GM12878 (cell line): ENCODE data around the gene PLEKHS1. TPM values are rescaled to one million over a fixed set of nuclear protein-coding genes. Genes with fewer than 3 reads are reported as not detected.
"Not testable (repeated sequence)": the region's sequence is repeated elsewhere in the genome, so short reads cannot be mapped to it uniquely, and the experiment has no call there.

Experiments
- ATAC-seq: fragments of 200-7000 bp; cut with Tn5 transposase; 3 replicates; pipeline ENCODE4 v1.9.1; 2020; ENCODE audit warnings: mild to moderate bottlenecking, moderate library complexity
- BruUV-seq: library from RNA; stranded (reverse); fragments of 400-500 nt; replicated peaks from 2 replicates; lab custom pipeline; 2021; lab: Mats Ljungman, UMichigan
- CTCF ChIA-PET: fragments of 300-600 bp; sonication (Branson Sonifier 250); formaldehyde crosslinking; extraction: SDS; loops from one replicate; lab custom pipeline; 2021; ENCODE audit warnings: inconsistent platforms; lab: Yijun Ruan, JAX
- POLR2A ChIA-PET: fragments of 350-600 bp; formaldehyde crosslinking; extraction: SDS; loops from one replicate; lab custom pipeline; 2021; ENCODE audit warnings: inconsistent platforms; lab: Charles Lee
- RAD21 ChIA-PET: fragments of 300-600 bp; sonication (Branson Sonifier 250); formaldehyde crosslinking; loops from one replicate; lab custom pipeline; 2023; ENCODE audit warnings: antibody characterized with exemption; ENCODE audit not compliant: unreplicated experiment; lab: Charles Lee
- SMC1A ChIA-PET: fragments of 300-600 bp; sonication (Branson Sonifier 250); formaldehyde crosslinking; loops from one replicate; lab custom pipeline; 2023; ENCODE audit not compliant: unreplicated experiment, uncharacterized antibody; lab: Charles Lee
- DNase-seq: peaks from one replicate; pipeline ENCODE4 v3.0.0-alpha.2; 2011; ENCODE audit warnings: low read depth, low spot score
- FAIRE-seq: peaks from 3 replicates; lab custom pipeline; 2011; peaks lifted over from hg19 to GRCh38; lab: Jason Lieb, UNC
- H2AFZ ChIP-seq: 2 replicates; pipeline ENCODE4 v1.6.0; 2011; ENCODE audit warnings: low read depth, low read length, control low read depth; ENCODE audit not compliant: control insufficient read depth
- H3K27ac ChIP-seq: 2 replicates; pipeline ENCODE4 v1.5.1; 2011; ENCODE audit warnings: control low read depth; ENCODE audit not compliant: control insufficient read depth, insufficient read depth
- H3K27me3 ChIP-seq, 2 experiments: replicated peaks in 1 of 2; 2 replicates each; pipeline versions ENCODE4 v1.6.0 to v1.6.1; 2011; ENCODE audit warnings: low read length in 1 of 2; ENCODE audit not compliant: control insufficient read depth in 2 of 2, insufficient read depth in 2 of 2
- H3K36me3 ChIP-seq, 2 experiments: 2 replicates each; pipeline ENCODE4 v1.5.1; 2011; ENCODE audit warnings: low read length in 1 of 2; ENCODE audit not compliant: control insufficient read depth in 2 of 2, insufficient read depth in 2 of 2
- H3K4me1 ChIP-seq: 2 replicates; pipeline ENCODE4 v1.6.1; 2011; ENCODE audit warnings: mild to moderate bottlenecking, low read length, moderate library complexity, mixed read lengths; ENCODE audit not compliant: control insufficient read depth, insufficient read depth
- H3K4me2 ChIP-seq: 2 replicates; pipeline ENCODE4 v1.6.0; 2011; ENCODE audit warnings: control low read depth; ENCODE audit not compliant: control insufficient read depth, insufficient read depth
- H3K4me3 ChIP-seq: fragments of 200-600 bp; sonication (generic); 2 replicates; pipeline ENCODE4 v1.5.1; 2016
- H3K79me2 ChIP-seq: 2 replicates; pipeline ENCODE4 v1.6.0; 2011; ENCODE audit warnings: low read length; ENCODE audit not compliant: control insufficient read depth, insufficient read depth
- H3K9ac ChIP-seq: 2 replicates; pipeline ENCODE4 v1.8.0; 2011; ENCODE audit warnings: low read length, control low read depth, mixed read lengths; ENCODE audit not compliant: control insufficient read depth, insufficient read depth
- H3K9me3 ChIP-seq: replicated peaks from 3 replicates; pipeline ENCODE4 v1.5.1; 2011; ENCODE audit warnings: mild to moderate bottlenecking, low read length; ENCODE audit not compliant: control insufficient read depth, insufficient read depth
- H4K20me1 ChIP-seq: 2 replicates; pipeline ENCODE4 v1.6.0; 2011; ENCODE audit not compliant: control insufficient read depth, insufficient read depth
- CTCF ChIP-seq, 3 experiments: IDR thresholded peaks in 2 of 3; conservative IDR thresholded peaks in 1 of 3; 2 replicates each; pipeline ENCODE4 v1.5.1; 2011; ENCODE audit warnings: low read depth in 3 of 3, low read length in 3 of 3, mild to moderate bottlenecking in 3 of 3, control low read depth in 2 of 3, moderate library complexity in 2 of 3, inconsistent platforms in 1 of 3, mixed read lengths in 1 of 3; ENCODE audit not compliant: control insufficient read depth in 2 of 3, insufficient read depth in 1 of 3; ENCODE audit errors: extremely low read depth in 1 of 3
- IRF3 ChIP-seq: fragments of 450-650 bp; IDR thresholded peaks from 2 replicates; pipeline ENCODE4 v1.6.1; 2014; ENCODE audit warnings: mild to moderate bottlenecking
- MAX ChIP-seq: IDR thresholded peaks from 2 replicates; pipeline ENCODE4 v1.6.1; 2012; ENCODE audit warnings: low read depth, low read length, improper control_type of control experiment
- PML ChIP-seq: IDR thresholded peaks from 2 replicates; pipeline ENCODE4 v1.6.1; 2012; ENCODE audit warnings: low read length, inconsistent platforms
- RAD21 ChIP-seq: IDR thresholded peaks from 2 replicates; pipeline ENCODE4 v1.6.1; 2011; ENCODE audit warnings: mild to moderate bottlenecking, low read depth, low read length, moderate library complexity; ENCODE audit not compliant: insufficient read depth
- RBBP5 ChIP-seq: fragments of 200-600 bp; sonication (generic); conservative IDR thresholded peaks from 2 replicates; pipeline ENCODE4 v1.6.1; 2016
- SKIL ChIP-seq: fragments of 450-650 bp; IDR thresholded peaks from 2 replicates; pipeline ENCODE4 v1.6.1; 2017; ENCODE audit warnings: mild to moderate bottlenecking, low read depth, inconsistent platforms; ENCODE audit not compliant: poor library complexity, severe bottlenecking
- ZNF274 ChIP-seq: IDR thresholded peaks from one replicate; pipeline ENCODE4 v1.8.0; 2011; ENCODE audit not compliant: insufficient read length, insufficient read depth
- WGBS: methylation state at CpG from one replicate; pipeline ENCODE4 v1.1.6; 2016; ENCODE audit warnings: low lambda C conversion rate; ENCODE audit not compliant: insufficient replicate concordance, insufficient coverage; ENCODE audit errors: missing lambda C conversion rate; 5-methylcytosine and 5-hydroxymethylcytosine counted together
- in situ Hi-C: fragments of 300-500 bp; cut with MboI; formaldehyde crosslinking; loops from 9 replicates; pipeline ENCODE4 v1.14.3; 2018; ENCODE audit warnings: mixed read lengths
- intact Hi-C: fragments of 100-400 bp; cut with micrococcal nuclease; formaldehyde crosslinking; loops from one replicate; pipeline ENCODE4 v1.14.2; 2022; ENCODE audit not compliant: unreplicated experiment
- polyA plus RNA-seq, 11 experiments: library from polyadenylated mRNA; depleted of rRNA in 4 of 11; unstranded in 6 of 11; stranded (reverse) in 5 of 11; fragments of >200 nt; fragmentation: Nextera tagmentation in 4 of 11; fragmentation: Illumina TruSeq in 1 of 11; extraction: Ambion mirVana in 4 of 11; extraction: Trizol in 1 of 11; gene quantifications; 1 replicate in 1 of 11; 2 replicates in 10 of 11; pipeline versions ENCODE4 v1.2.1 to v1.2.3, GENCODE V29; 2011 to 2016; ENCODE audit warnings: inconsistent platforms in 2 of 11, missing spikeins in 2 of 11, low read depth in 1 of 11
- total RNA-seq, 4 experiments: library from RNA; depleted of rRNA in 3 of 4; stranded (reverse); fragments of >200 nt in 3 of 4; fragmentation: Illumina TruSeq in 1 of 4; extraction: Trizol in 1 of 4; gene quantifications; 2 replicates each; pipeline versions ENCODE4 v1.2.1 to v1.2.3, GENCODE V29; 2013 to 2021

The PLEKHS1 gene
- total and polyA plus RNA-seq, 10 of the 15 experiments (the other 5 are each of a cell fraction or from before 2014, with no cell fraction given): 0.04 to 0.17 TPM; not detected in 8

- no TSS peak for BruUV-seq
- Histone ChIP-seq H3K27me3 (no peaks in the 10 kb centered on the region), H3K9ac (no peak overlapping the region), H3K9me3 (no peaks in the 10 kb centered on the region), H3K4me1 (no peaks in the 10 kb centered on the region), H4K20me1 (no peaks in the 10 kb centered on the region), H3K4me3 (no peak overlapping the region), H2AFZ (no peak overlapping the region), H3K79me2 (no peaks in the 10 kb centered on the region), H3K36me3 (no peaks in the 10 kb centered on the region), H3K27ac (no peak overlapping the region), H3K4me2 (no peak overlapping the region)
- CTCF ChIA-PET: no interaction called here
- ATAC-seq: peak; percentile 54; the same call in 2 of the 3 replicates
- DNase-seq: no peak
- no peak for TF ChIP-seq ZNF274
- TF ChIP-seq PML: no peak
- peak in 2 of 3 experiments; percentile 8 to 19; a peak in 1 of 6 replicates for TF ChIP-seq CTCF (IDR thresholded peaks at IDR 0.05 in 2 of 3, conservative IDR thresholded peaks at IDR 0.05 in 1 of 3; ENCODE audit: control insufficient read depth in 2 of 3, extremely low read depth in 1 of 3, insufficient read depth in 1 of 3, low read depth in 3 of 3, low read length in 3 of 3)
- no peak for TF ChIP-seq SKIL
- no peak for TF ChIP-seq RBBP5
- no peak for TF ChIP-seq MAX
- TF ChIP-seq IRF3: no peak
- TF ChIP-seq RAD21: peak; percentile 22; the same call in 1 of the 2 replicates
- no peak for FAIRE-seq
- in situ Hi-C loops (no loop called here), intact Hi-C loops (no loop called here)
- POLR2A ChIA-PET: no interaction called here
- SMC1A ChIA-PET: no interaction called here
- 54% methylated on average over 8 of the region's 8 CpGs for WGBS
- RAD21 ChIA-PET: no interaction called here
Measured at GRCh38 chr10:113820507-113820906, 69.0 kb downstream of the PLEKHS1 start.

- H3K27ac ChIP-seq, H3K9ac ChIP-seq, H3K4me3 ChIP-seq, H3K36me3 ChIP-seq, intact Hi-C loops, in situ Hi-C loops, SMC1A ChIA-PET, H3K4me1 ChIP-seq, H3K4me2 ChIP-seq, H2AFZ ChIP-seq, H4K20me1 ChIP-seq, RAD21 ChIA-PET, DNase-seq, H3K9me3 ChIP-seq, H3K27me3 ChIP-seq, H3K79me2 ChIP-seq, FAIRE-seq, ATAC-seq, POLR2A ChIA-PET, BruUV-seq: not testable (repeated sequence)
- WGBS: 37% methylated on average over 3 of the region's 3 CpGs
- CTCF ChIA-PET: interaction anchor here (0.9 to 1.6 kb wide), 6 partner anchors 11 to 337 kb away, joined by 3 to 4 read pairs (median 3); no protein-coding TSS in a partner anchor
Measured at GRCh38 chr10:113821306-113821705, 69.8 kb downstream of the PLEKHS1 start.
